ENCODE data around the gene IFT80. TPM values are rescaled to one million over a fixed set of nuclear protein-coding genes. Genes with fewer than 3 reads are reported as not detected.

Gene IFT80
- polyA plus RNA-seq, 3 donors = 1.3 to 7.7 (median 1.4) TPM

DNA sequence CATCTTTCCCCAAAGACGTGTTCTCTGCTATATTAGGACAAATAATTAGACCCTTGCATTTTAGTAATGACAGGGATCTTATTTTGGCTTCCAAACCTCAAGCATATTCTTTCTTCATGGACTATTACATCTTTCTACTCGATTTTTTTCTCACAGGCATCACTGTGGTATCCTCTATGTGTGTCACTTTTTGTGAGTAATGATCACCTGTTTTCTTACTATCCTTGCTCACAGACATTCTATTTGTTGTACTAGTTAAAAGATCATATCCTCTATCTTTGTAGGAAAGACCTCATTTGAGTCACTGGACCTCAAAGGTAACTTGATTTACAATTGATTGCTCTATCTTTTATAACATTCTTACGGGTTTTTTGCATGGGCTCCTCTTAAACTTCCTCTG is 167.0 kb downstream of the IFT80 start:
- Mint-ChIP-seq H3K9me3 (peaks cover 0 to under 1% (median 0%) of the 10 kb centered on the region in 7 donors), H3K27ac (no peak overlapping the region), H3K4me3 (no peak overlapping the region), H3K27me3 (ENCODE audit: low read depth in 3 of 3) (peaks cover 0 to 5% (median 4%) of the 10 kb centered on the region in 3 donors), H3K36me3 (no peaks in the 10 kb centered on the region), H3K4me1 (no peaks in the 10 kb centered on the region)
- H3K4me3 ChIP-seq (replicated peaks in 1 of 3; ENCODE audit: low read depth in 2 of 3, low read length in 3 of 3) = no peak overlapping the region
- H3K27ac ChIP-seq (ENCODE audit: low read depth in 1 of 2, low read length in 2 of 2) = no peak overlapping the region
- no peaks in the 10 kb centered on the region for H3K9me3 ChIP-seq (replicated peaks in 1 of 2; ENCODE audit: control insufficient read depth in 1 of 2, insufficient read depth in 1 of 2, low read length in 2 of 2)
- no CpG with 5 or more reads among the region's 3 CpGs for WGBS (ENCODE audit: insufficient coverage)
- H3K9ac ChIP-seq (ENCODE audit: insufficient read depth, low read length, poor library complexity, severe bottlenecking) = no peak overlapping the region
- no peaks in the 10 kb centered on the region for H3K79me2 ChIP-seq (ENCODE audit: insufficient read depth, low read length)
- no peak for DNase-seq
- H3K27me3 ChIP-seq (ENCODE audit: control insufficient read depth in 2 of 2, insufficient read depth in 2 of 2, low read length in 2 of 2) = peaks cover 5 to 11% of the 10 kb centered on the region in 2 donors
- TF ChIP-seq, protein P1, sequence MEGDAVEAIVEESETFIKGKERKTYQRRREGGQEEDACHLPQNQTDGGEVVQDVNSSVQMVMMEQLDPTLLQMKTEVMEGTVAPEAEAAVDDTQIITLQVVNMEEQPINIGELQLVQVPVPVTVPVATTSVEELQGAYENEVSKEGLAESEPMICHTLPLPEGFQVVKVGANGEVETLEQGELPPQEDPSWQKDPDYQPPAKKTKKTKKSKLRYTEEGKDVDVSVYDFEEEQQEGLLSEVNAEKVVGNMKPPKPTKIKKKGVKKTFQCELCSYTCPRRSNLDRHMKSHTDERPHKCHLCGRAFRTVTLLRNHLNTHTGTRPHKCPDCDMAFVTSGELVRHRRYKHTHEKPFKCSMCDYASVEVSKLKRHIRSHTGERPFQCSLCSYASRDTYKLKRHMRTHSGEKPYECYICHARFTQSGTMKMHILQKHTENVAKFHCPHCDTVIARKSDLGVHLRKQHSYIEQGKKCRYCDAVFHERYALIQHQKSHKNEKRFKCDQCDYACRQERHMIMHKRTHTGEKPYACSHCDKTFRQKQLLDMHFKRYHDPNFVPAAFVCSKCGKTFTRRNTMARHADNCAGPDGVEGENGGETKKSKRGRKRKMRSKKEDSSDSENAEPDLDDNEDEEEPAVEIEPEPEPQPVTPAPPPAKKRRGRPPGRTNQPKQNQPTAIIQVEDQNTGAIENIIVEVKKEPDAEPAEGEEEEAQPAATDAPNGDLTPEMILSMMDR (IDR thresholded peaks at IDR 0.05) = no peak
- H2AFZ ChIP-seq (ENCODE audit: insufficient read depth, low read depth, low read length, poor library complexity, severe bottlenecking) = no peak overlapping the region
- no peaks in the 10 kb centered on the region for H4K20me1 ChIP-seq (ENCODE audit: insufficient read depth, low read length)
- intact Hi-C loops (cut with micrococcal nuclease) = no loop called here
- H3K4me2 ChIP-seq (replicated peaks; ENCODE audit: extremely low read depth, low read length, poor library complexity, severe bottlenecking) = no peak overlapping the region
- H3K4me1 ChIP-seq (ENCODE audit: control insufficient read depth in 1 of 2, insufficient read depth in 2 of 2, low read length in 2 of 2) = peaks cover under 1% of the 10 kb centered on the region in 2 donors
- no peaks in the 10 kb centered on the region for H3K36me3 ChIP-seq (replicated peaks in 1 of 2; ENCODE audit: control insufficient read depth in 1 of 2, insufficient read depth in 2 of 2, low read length in 2 of 2)

DNA sequence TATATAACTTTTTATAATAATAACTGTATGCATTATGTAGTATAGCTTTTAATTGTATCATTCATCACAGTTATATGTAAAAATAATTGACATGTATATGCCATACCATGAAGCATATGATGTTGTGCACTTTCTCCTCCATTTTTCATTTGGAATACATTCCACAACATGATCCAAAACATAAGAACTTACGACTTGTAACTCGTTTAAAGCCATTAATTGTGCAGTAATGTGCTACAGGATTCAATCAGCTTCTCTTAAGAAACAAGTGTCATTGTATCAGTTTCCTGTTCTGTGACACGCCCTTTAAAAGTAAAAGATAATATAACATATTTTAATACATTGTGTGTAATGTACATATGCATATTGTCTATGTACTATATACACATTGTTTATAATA is 171.6 kb downstream of the IFT80 start:
- peaks cover 31 to 45% (median 36%) of the 10 kb centered on the region in 3 donors for H3K27me3 Mint-ChIP-seq (ENCODE audit: low read depth in 3 of 3)
- Histone ChIP-seq H4K20me1 (ENCODE audit: insufficient read depth, low read length) (no peaks in the 10 kb centered on the region), H3K4me2 (replicated peaks; ENCODE audit: extremely low read depth, low read length, poor library complexity, severe bottlenecking) (no peak overlapping the region), H3K9ac (ENCODE audit: insufficient read depth, low read length, poor library complexity, severe bottlenecking) (no peak overlapping the region), H3K36me3 (replicated peaks in 1 of 2; ENCODE audit: control insufficient read depth in 1 of 2, insufficient read depth in 2 of 2, low read length in 2 of 2) (no peaks in the 10 kb centered on the region), H3K27ac (ENCODE audit: low read depth in 1 of 2, low read length in 2 of 2) (no peak overlapping the region), H3K79me2 (ENCODE audit: insufficient read depth, low read length) (no peaks in the 10 kb centered on the region), H3K9me3 (replicated peaks in 1 of 2; ENCODE audit: control insufficient read depth in 1 of 2, insufficient read depth in 1 of 2, low read length in 2 of 2) (peaks cover 0 to 5% of the 10 kb centered on the region in 2 donors), H3K4me1 (ENCODE audit: control insufficient read depth in 1 of 2, insufficient read depth in 2 of 2, low read length in 2 of 2) (peaks cover 22 to 31% of the 10 kb centered on the region in 2 donors), H3K27me3 (ENCODE audit: control insufficient read depth in 2 of 2, insufficient read depth in 2 of 2, low read length in 2 of 2) (peaks cover 30 to 48% of the 10 kb centered on the region in 2 donors), H3K4me3 (replicated peaks in 1 of 3; ENCODE audit: low read depth in 2 of 3, low read length in 3 of 3) (no peak overlapping the region), H2AFZ (ENCODE audit: insufficient read depth, low read depth, low read length, poor library complexity, severe bottlenecking) (no peak overlapping the region)
- no peak overlapping the region for H3K27ac Mint-ChIP-seq
- H3K9me3 Mint-ChIP-seq = peaks cover 0 to 15% (median 12%) of the 10 kb centered on the region in 7 donors
- no peak for DNase-seq
- WGBS (ENCODE audit: insufficient coverage) = no CpG with 5 or more reads among the region's 3 CpGs
- TF ChIP-seq, protein P1 (IDR thresholded peaks at IDR 0.05) = no peak
- intact Hi-C loops (cut with micrococcal nuclease) = loop anchor here in 1 of 2 donors (10.0 kb wide), 1 partner anchor 187 kb away; no protein-coding TSS in a partner anchor
- H3K36me3 Mint-ChIP-seq = peaks cover 9 to 12% of the 10 kb centered on the region in 2 donors
- peaks cover 25% of the 10 kb centered on the region for H3K4me1 Mint-ChIP-seq
- H3K4me3 Mint-ChIP-seq = no peak overlapping the region
